OCI-LY3 (cell line): ENCODE measurements around the gene S1PR3.

ENCODE experiments used
- H2AFZ ChIP-seq: fragments of 200-600, 300-600 bp; shearing (Covaris generic); 2 replicates; pipeline ENCODE4 v1.6.0; 2014; ENCODE audit warnings: antibody characterized with exemption, low read depth, low read length
- H3K27ac ChIP-seq: fragments of 200-600, 300-600 bp; sonication (generic); 2 replicates; pipeline ENCODE4 v1.5.1; 2014; ENCODE audit warnings: mild to moderate bottlenecking, low read length, moderate library complexity, mixed read lengths
- H3K27me3 ChIP-seq: fragments of 200-600, 300-600 bp; sonication (generic); 2 replicates; pipeline ENCODE4 v1.6.1; 2014; ENCODE audit warnings: low read depth, low read length, mixed read lengths
- H3K36me3 ChIP-seq: fragments of 200-600, 300-600 bp; sonication (generic); replicated peaks from 2 replicates; pipeline ENCODE3; 2014; ENCODE audit warnings: low read depth, low read length, mixed read lengths
- H3K4me1 ChIP-seq: fragments of 300-600, 200-600 bp; sonication (generic); 2 replicates; pipeline ENCODE4 v1.6.1; 2014; ENCODE audit warnings: low read length, mixed read lengths
- H3K4me2 ChIP-seq: fragments of 200-600, 300-600 bp; sonication (generic); 2 replicates; pipeline ENCODE4 v1.6.1; 2014; ENCODE audit warnings: low read length, mixed read lengths
- H3K4me3 ChIP-seq: fragments of 300-600, 200-600 bp; sonication (generic); 2 replicates; pipeline ENCODE4 v1.5.1; 2014; ENCODE audit warnings: antibody characterized with exemption, mild to moderate bottlenecking, low read length, moderate library complexity
- H3K79me2 ChIP-seq: fragments of 300-600, 200-600 bp; shearing (Covaris generic); 2 replicates; pipeline ENCODE4 v1.6.1; 2014; ENCODE audit warnings: mild to moderate bottlenecking, low read length, mixed read lengths
- H3K9ac ChIP-seq: fragments of 300-600, 200-600 bp; shearing (Covaris generic); 2 replicates; pipeline ENCODE4 v1.6.0; 2014; ENCODE audit warnings: mild to moderate bottlenecking, low read length, moderate library complexity
- H3K9me3 ChIP-seq: fragments of 200-600, 300-600 bp; shearing (Covaris generic); 2 replicates; pipeline ENCODE4 v1.6.1; 2014; ENCODE audit warnings: low read length, mixed read lengths; ENCODE audit not compliant: insufficient read depth
- H4K20me1 ChIP-seq: fragments of 200-600, 300-600 bp; sonication (generic); 2 replicates; pipeline ENCODE4 v1.6.1; 2016; ENCODE audit warnings: low read length, mixed read lengths; ENCODE audit not compliant: insufficient read depth
- CTCF ChIP-seq: fragments of 200-600, 300-600 bp; sonication (generic); IDR thresholded peaks from 2 replicates; pipeline ENCODE4 v1.5.1; 2014; ENCODE audit warnings: antibody characterized with exemption, low read length, low read depth
- EZH2phosphoT487 ChIP-seq: fragments of 200-600 bp; shearing (Covaris generic); IDR thresholded peaks from 2 replicates; pipeline ENCODE4 v1.6.1; 2018; ENCODE audit warnings: antibody characterized with exemption, mixed run types, low read depth

S1PR3 gene

DNA sequence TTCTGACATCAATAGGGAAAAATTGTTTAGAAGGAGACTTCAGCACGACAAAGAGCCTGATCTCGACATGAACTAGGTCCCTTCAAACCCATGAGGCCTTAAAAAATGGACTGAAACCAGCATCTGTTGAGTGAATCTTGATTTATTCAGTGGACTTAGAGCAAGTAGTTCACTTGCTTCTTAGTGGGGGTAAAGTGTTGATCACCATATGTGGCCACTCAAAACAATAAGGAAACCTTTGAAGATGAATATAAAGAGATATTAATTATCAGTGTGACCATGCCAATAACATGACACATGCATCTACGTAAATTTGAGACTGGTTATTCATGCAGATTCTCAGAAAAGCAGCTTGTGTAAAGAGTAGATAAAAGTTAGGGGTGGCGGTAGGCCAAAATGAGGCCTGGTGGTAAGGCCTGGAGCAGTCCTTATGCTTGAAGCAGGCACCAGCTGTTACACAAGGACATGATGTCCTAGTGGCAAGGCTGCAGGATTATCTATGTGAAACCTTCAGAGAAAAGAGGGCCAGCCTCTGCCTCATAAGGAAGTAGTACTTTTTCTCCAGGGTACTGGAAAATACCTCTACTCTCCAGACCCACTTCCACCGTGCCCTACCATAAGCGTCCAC lies 61.3 kb downstream of the S1PR3 start:
- Histone ChIP-seq H3K79me2 (no peaks in the 10 kb centered on the region), H3K36me3 (no peaks in the 10 kb centered on the region), H3K27me3 (no peaks in the 10 kb centered on the region), H3K4me3 (no peak overlapping the region), H2AFZ (no peak overlapping the region), H3K4me2 (no peak overlapping the region), H3K9ac (no peak overlapping the region), H3K9me3 (no peaks in the 10 kb centered on the region), H4K20me1 (no peaks in the 10 kb centered on the region), H3K4me1 (no peaks in the 10 kb centered on the region), H3K27ac (no peak overlapping the region)
- TF ChIP-seq EZH2phosphoT487 (no peak), CTCF (no peak)

DNA sequence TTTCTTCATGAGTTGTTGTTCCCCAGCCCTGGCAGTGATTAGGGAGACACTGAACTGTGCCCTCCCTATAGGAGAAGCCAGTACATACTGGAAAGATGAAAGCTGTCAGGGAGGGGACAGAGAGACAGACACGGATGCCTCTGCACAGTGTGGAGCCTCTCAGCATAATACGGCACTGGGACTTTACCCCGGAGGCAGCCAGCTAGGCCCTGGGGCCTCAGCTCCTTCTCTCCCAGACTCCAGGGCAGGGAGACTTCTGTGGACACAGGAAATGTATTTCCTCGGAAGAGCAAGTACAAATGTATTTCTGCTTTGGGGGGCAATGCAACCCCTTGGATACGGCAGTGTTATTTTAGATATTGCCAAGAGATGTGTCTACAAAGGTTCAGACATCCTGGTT lies 62.0 kb downstream of the S1PR3 start:
- Histone ChIP-seq H2AFZ (no peak overlapping the region), H3K9me3 (no peaks in the 10 kb centered on the region), H3K9ac (no peak overlapping the region), H3K4me2 (no peak overlapping the region), H3K27me3 (no peaks in the 10 kb centered on the region), H3K4me1 (no peaks in the 10 kb centered on the region), H3K4me3 (no peak overlapping the region), H3K79me2 (no peaks in the 10 kb centered on the region), H3K36me3 (no peaks in the 10 kb centered on the region), H3K27ac (no peak overlapping the region), H4K20me1 (no peaks in the 10 kb centered on the region)
- TF ChIP-seq EZH2phosphoT487 (no peak), CTCF (no peak)
